GM19239 (cell line): Measurements from ENCODE around the gene UBAP1L.
A peak's percentile ranks its signal among the peaks of the same experiment; 100 is the strongest.
"Not testable (repeated sequence)": the region's sequence is repeated elsewhere in the genome, so short reads cannot be mapped to it uniquely, and the experiment has no call there.

ENCODE experiments used
- DNase-seq: peaks from one replicate; pipeline ENCODE4 v3.0.0; 2011; ENCODE audit warnings: low spot score; ENCODE audit not compliant: insufficient read length
- FAIRE-seq: peaks from 2 replicates; lab custom pipeline; 2011; peaks lifted over from hg19 to GRCh38; lab: Jason Lieb, UNC

The UBAP1L gene

GRCh38 chr15:65085990-65086679 lies 28.9 kb downstream of the UBAP1L start:
- DNase-seq = no peak
- no peak for FAIRE-seq

- DNase-seq (no peak), FAIRE-seq (no peak)
Observed at GRCh38 chr15:65085207-65085753, 29.7 kb downstream of the UBAP1L start.

- DNase-seq (no peak), FAIRE-seq (no peak)
Observed at GRCh38 chr15:65084500-65085206, 30.3 kb downstream of the UBAP1L start.

- no peak for FAIRE-seq
- DNase-seq = no peak
Observed at GRCh38 chr15:65083262-65083701, 31.7 kb downstream of the UBAP1L start.

GRCh38 chr15:65082303-65082953 lies 32.6 kb downstream of the UBAP1L start:
- FAIRE-seq = no peak
- no peak for DNase-seq

GRCh38 chr15:65081758-65082157 lies 33.2 kb downstream of the UBAP1L start:
- DNase-seq (no peak), FAIRE-seq (no peak)

GRCh38 chr15:65081270-65081669 lies 33.7 kb downstream of the UBAP1L start:
- DNase-seq (no peak), FAIRE-seq (no peak)

- FAIRE-seq = no peak
Observed at GRCh38 chr15:65079580-65079979, 35.4 kb downstream of the UBAP1L start.

GRCh38 chr15:65077981-65078352 lies 37.0 kb downstream of the UBAP1L start:
- DNase-seq (peak; percentile 65), FAIRE-seq (no peak)

More at GRCh38 chr15:65079580-65079979, 35.4 kb downstream of the UBAP1L start:
- no peak for DNase-seq

GRCh38 chr15:65077291-65077980 lies 37.6 kb downstream of the UBAP1L start:
- DNase-seq (no peak), FAIRE-seq (no peak)

GRCh38 chr15:65076486-65077290 lies 38.3 kb downstream of the UBAP1L start, which contains the start of gene KBTBD13:
Gene KBTBD13 (plus strand): TSS chr15:65076746. CDS start chr15:65076816, 70 bp downstream.
- FAIRE-seq = no peak

GRCh38 chr15:65075607-65076395 lies 39.2 kb downstream of the UBAP1L start:
- DNase-seq, FAIRE-seq: not testable (repeated sequence)

More at GRCh38 chr15:65076486-65077290, 38.3 kb downstream of the UBAP1L start, which contains the start of gene KBTBD13:
- DNase-seq = no peak

- FAIRE-seq, DNase-seq: not testable (repeated sequence)
Observed at GRCh38 chr15:65074946-65075345, 40.1 kb downstream of the UBAP1L start.

- FAIRE-seq = no peak
- DNase-seq = no peak
Observed at GRCh38 chr15:65072617-65073016, 42.4 kb downstream of the UBAP1L start.

GRCh38 chr15:65072027-65072426 lies 43.0 kb downstream of the UBAP1L start:
- DNase-seq (no peak), FAIRE-seq (no peak)

GRCh38 chr15:65071381-65071811 lies 43.6 kb downstream of the UBAP1L start:
- DNase-seq (no peak), FAIRE-seq (no peak)

GRCh38 chr15:65069779-65070546 lies 45.0 kb downstream of the UBAP1L start:
- FAIRE-seq (no peak), DNase-seq (no peak)

- FAIRE-seq = no peak
- no peak for DNase-seq
Observed at GRCh38 chr15:65069179-65069578, 45.8 kb downstream of the UBAP1L start.
